Adipocyte (in vitro differentiated cells): ENCODE measurements around the gene DSCAM.
A peak's percentile ranks its signal among the peaks of the same experiment; 100 is the strongest.

Experiments used
- DNase-seq: peaks from one replicate; pipeline ENCODE4 v3.0.0-alpha.2; 2015; ENCODE audit warnings: low read depth
- H3K27me3 ChIP-seq: replicated peaks from 2 replicates; pipeline ENCODE4 v1.7.0; 2013; ENCODE audit warnings: mild to moderate bottlenecking, low read length, moderate library complexity; ENCODE audit not compliant: control insufficient read depth, insufficient read depth
- H3K36me3 ChIP-seq: 2 replicates; pipeline ENCODE4 v1.7.0; 2013; ENCODE audit warnings: low read length, mild to moderate bottlenecking, moderate library complexity; ENCODE audit not compliant: control insufficient read depth, insufficient read depth, severe bottlenecking
- H3K4me1 ChIP-seq: 2 replicates; pipeline ENCODE4 v1.7.0; 2013; ENCODE audit warnings: mild to moderate bottlenecking, low read length, moderate library complexity; ENCODE audit not compliant: control insufficient read depth, insufficient read depth
- H3K4me3 ChIP-seq: 2 replicates; pipeline ENCODE4 v1.7.0; 2013; ENCODE audit warnings: mild to moderate bottlenecking, low read length, moderate library complexity
- H3K9ac ChIP-seq: 2 replicates; pipeline ENCODE4 v1.7.0; 2013; ENCODE audit warnings: mild to moderate bottlenecking, low read length, moderate library complexity
- H3K9me3 ChIP-seq: 2 replicates; pipeline ENCODE4 v1.7.0; 2013; ENCODE audit warnings: mild to moderate bottlenecking, low read length, moderate library complexity; ENCODE audit not compliant: control insufficient read depth

The DSCAM gene

GRCh38 chr21:40162075-40162474, 684.9 kb downstream of the DSCAM start:
- Histone ChIP-seq H3K36me3 (no peaks in the 10 kb centered on the region), H3K9ac (no peak overlapping the region), H3K4me3 (no peak overlapping the region), H3K9me3 (no peaks in the 10 kb centered on the region), H3K27me3 (no peaks in the 10 kb centered on the region), H3K4me1 (no peaks in the 10 kb centered on the region)
- no peak for DNase-seq

DNA sequence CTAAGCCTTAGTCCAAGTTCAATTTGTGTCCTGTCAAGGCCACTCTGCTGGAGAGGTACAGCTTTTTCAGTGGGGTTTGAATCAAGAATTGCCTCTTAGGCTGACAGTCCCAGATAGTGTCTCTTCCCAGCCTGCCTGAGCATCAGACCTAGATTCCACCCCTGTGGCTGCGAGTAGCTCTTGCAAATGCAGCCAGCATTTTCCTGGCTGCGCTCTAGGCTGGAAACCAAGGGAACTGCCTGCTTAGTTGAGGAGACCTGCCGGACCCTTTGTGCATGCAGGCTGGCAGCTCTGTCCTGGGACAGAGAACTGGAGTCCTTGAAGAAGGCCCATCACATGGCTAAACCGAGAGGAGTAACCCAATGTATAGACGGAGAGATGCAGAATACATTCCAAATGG, 686.0 kb downstream of the DSCAM start:
- no peaks in the 10 kb centered on the region for H3K9me3 ChIP-seq
- H3K36me3 ChIP-seq = no peaks in the 10 kb centered on the region
- H3K27me3 ChIP-seq = no peaks in the 10 kb centered on the region
- DNase-seq = no peak
- no peak overlapping the region for H3K9ac ChIP-seq
- H3K4me1 ChIP-seq = no peaks in the 10 kb centered on the region
- no peak overlapping the region for H3K4me3 ChIP-seq

DNA sequence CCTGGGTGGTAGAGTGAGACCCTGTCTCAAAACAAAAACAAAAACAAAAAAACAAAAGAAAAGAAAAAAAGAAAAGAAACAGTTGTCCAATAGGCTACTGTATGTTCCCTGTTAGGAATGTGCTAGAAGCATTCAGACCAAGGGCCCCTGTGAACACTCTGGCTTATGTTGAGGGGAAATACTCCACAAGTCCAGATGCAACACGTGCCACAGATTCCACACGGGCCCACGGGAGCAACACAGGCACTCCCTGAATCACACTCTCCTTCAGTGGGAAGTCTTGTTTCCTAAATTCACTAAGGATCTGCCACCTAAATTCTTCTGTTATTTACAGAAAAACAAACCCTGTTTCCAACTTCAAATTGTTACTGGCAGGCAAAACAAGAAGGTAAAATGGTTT, 688.6 kb downstream of the DSCAM start:
- Histone ChIP-seq H3K9me3 (no peaks in the 10 kb centered on the region), H3K27me3 (no peaks in the 10 kb centered on the region), H3K4me1 (no peaks in the 10 kb centered on the region), H3K36me3 (no peaks in the 10 kb centered on the region), H3K4me3 (no peak overlapping the region), H3K9ac (no peak overlapping the region)
- peak; percentile 54 for DNase-seq

DNA sequence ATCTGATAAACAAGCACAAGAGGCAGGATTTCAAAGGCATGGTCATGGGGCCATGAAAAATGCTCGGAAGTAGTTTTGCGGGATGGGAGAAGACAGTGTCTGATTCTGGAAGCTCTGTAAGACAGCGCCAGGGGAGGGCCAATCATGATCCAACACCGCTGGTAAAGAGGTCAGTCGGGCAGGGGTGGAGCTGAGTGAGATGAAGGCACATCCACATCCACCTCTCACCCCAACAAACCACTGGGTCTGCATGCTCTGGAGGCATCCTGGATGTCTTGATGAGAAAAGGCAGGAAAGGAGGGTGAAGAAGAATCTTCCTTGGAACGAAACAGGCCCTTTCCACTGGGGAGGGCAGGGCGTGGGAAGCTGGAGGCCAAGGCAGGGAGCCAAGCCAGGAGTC, 691.4 kb downstream of the DSCAM start:
- H3K4me1 ChIP-seq = no peaks in the 10 kb centered on the region
- no peak overlapping the region for H3K9ac ChIP-seq
- H3K4me3 ChIP-seq = no peak overlapping the region
- H3K36me3 ChIP-seq = no peaks in the 10 kb centered on the region
- DNase-seq = no peak
- H3K27me3 ChIP-seq = no peaks in the 10 kb centered on the region
- no peaks in the 10 kb centered on the region for H3K9me3 ChIP-seq

DNA sequence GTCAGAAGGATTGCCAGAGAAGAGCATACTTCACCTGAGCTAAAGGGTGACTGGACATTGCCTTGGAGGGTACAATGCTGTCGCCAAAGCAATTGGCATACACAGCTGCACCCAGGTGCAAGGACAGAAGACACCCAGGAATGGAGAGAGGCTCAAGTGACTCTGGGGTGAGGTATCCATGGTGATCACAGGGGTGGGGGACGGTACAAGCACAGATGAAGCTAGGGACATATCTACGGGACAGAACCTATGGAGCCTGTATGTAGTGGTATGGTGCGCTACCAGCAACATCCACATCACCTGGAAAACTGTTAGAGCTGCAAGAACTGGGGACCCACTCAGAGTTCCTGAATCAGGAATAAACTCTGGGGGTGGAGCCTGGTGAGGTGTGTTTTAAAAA, 693.6 kb downstream of the DSCAM start:
- Histone ChIP-seq H3K9me3 (no peaks in the 10 kb centered on the region), H3K9ac (no peak overlapping the region), H3K36me3 (no peaks in the 10 kb centered on the region), H3K4me3 (no peak overlapping the region), H3K27me3 (no peaks in the 10 kb centered on the region), H3K4me1 (no peaks in the 10 kb centered on the region)
- no peak for DNase-seq

GRCh38 chr21:40152476-40152875, 694.5 kb downstream of the DSCAM start:
- H3K36me3 ChIP-seq = no peaks in the 10 kb centered on the region
- H3K9me3 ChIP-seq = no peaks in the 10 kb centered on the region
- H3K4me1 ChIP-seq = no peaks in the 10 kb centered on the region
- no peak overlapping the region for H3K4me3 ChIP-seq
- H3K9ac ChIP-seq = no peak overlapping the region
- H3K27me3 ChIP-seq = no peaks in the 10 kb centered on the region
- no peak for DNase-seq

- Histone ChIP-seq H3K4me1 (no peaks in the 10 kb centered on the region), H3K36me3 (no peaks in the 10 kb centered on the region), H3K27me3 (no peaks in the 10 kb centered on the region), H3K9me3 (no peaks in the 10 kb centered on the region), H3K9ac (no peak overlapping the region), H3K4me3 (no peak overlapping the region)
- DNase-seq = no peak
Observed at GRCh38 chr21:40151611-40152010, 695.3 kb downstream of the DSCAM start.

- Histone ChIP-seq H3K4me1 (no peaks in the 10 kb centered on the region), H3K9ac (no peak overlapping the region), H3K27me3 (no peaks in the 10 kb centered on the region), H3K4me3 (no peak overlapping the region), H3K9me3 (no peaks in the 10 kb centered on the region), H3K36me3 (no peaks in the 10 kb centered on the region)
- peak; percentile 8 for DNase-seq
Observed at GRCh38 chr21:40146216-40146837, 700.6 kb downstream of the DSCAM start.

DNA sequence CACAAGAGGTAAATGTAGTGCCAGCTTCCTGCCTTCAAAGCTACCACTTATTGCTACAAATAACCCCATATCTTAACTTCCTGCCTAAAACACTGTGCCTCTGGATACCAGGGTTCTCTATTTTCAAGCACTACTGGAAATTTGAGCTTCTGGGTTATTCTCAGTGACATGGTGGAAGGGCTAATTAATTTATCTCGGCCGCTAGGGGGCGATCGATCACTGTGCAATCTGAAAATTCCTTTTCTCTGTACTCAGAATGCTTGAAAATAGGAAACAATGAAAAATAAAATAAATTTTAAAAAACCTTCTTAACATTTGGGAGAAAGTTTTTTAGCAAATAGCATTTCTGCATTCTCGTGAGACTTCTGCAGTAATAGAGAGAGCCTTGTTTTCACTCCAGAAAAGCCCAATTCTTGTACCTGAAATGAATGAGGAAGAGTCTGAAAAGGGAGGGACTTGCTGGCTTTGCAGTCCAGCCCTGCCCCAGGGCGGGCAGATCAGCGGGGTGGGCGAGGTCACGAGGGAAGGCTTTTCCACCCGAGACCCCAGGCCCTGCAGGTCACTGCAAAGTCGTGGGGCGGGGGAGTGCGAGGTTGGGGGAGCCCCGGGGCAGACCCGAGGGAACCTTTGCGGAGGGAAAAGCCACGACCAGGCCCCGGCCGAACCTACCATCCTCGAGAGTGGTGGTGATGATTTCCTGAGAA, 703.0 kb downstream of the DSCAM start:
- no peaks in the 10 kb centered on the region for H3K9me3 ChIP-seq
- no peaks in the 10 kb centered on the region for H3K27me3 ChIP-seq
- H3K4me1 ChIP-seq = no peaks in the 10 kb centered on the region
- H3K36me3 ChIP-seq = no peaks in the 10 kb centered on the region
- DNase-seq = peak; percentile 85
- H3K9ac ChIP-seq = no peak overlapping the region
- H3K4me3 ChIP-seq = no peak overlapping the region

DNA sequence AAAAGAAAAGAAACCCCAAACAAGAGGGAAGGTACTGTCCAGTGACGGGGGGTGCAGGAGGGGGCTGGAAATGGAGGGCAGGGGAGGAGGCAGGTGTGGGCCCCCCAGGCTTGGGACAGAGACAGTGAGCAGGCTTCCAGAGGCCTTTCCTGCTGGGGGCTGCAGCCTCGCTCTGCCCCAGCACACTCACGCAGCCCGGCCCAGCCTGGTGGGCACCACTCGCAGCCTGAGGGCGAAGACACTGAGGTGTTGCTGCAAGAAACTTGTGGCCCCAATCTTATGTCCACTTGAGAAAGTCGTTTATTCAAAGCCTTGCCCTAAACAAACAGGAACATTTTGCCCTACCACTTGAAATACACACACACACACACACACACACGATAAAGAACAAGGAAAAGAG, 705.3 kb downstream of the DSCAM start:
- Histone ChIP-seq H3K4me1 (no peaks in the 10 kb centered on the region), H3K36me3 (no peaks in the 10 kb centered on the region), H3K27me3 (no peaks in the 10 kb centered on the region), H3K9ac (no peak overlapping the region), H3K9me3 (no peaks in the 10 kb centered on the region), H3K4me3 (no peak overlapping the region)
- DNase-seq = no peak

GRCh38 chr21:40140675-40141074, 706.3 kb downstream of the DSCAM start:
- no peak for DNase-seq
- no peaks in the 10 kb centered on the region for H3K4me1 ChIP-seq
- no peaks in the 10 kb centered on the region for H3K27me3 ChIP-seq
- no peaks in the 10 kb centered on the region for H3K9me3 ChIP-seq
- H3K9ac ChIP-seq = no peak overlapping the region
- no peak overlapping the region for H3K4me3 ChIP-seq
- H3K36me3 ChIP-seq = no peaks in the 10 kb centered on the region

DNA sequence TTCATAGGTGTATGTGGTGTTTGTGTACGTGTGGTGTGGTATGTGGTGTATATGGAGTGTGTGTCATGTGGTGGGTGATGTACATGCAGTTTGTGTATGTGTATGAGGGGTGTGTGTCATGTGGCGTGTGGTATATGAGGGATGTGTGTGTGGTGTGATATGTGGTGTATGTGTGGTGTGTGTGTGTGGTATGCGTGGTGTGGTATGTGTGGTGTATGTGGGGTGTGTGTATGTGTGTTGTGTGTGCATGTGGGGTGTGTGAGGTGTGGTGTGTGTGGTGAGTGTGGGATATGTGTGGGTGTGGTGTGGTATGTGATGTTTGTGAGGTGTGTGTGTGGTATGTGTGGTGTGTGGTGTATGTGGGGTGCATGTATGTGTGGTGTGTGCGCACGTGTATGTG, 707.3 kb downstream of the DSCAM start:
- Histone ChIP-seq H3K27me3 (no peaks in the 10 kb centered on the region), H3K9ac (no peak overlapping the region), H3K4me3 (no peak overlapping the region), H3K36me3 (no peaks in the 10 kb centered on the region), H3K9me3 (no peaks in the 10 kb centered on the region), H3K4me1 (no peaks in the 10 kb centered on the region)
- no peak for DNase-seq
